ENCODE measurements around the gene CLEC2A. TPM values are rescaled to one million over a fixed set of nuclear protein-coding genes. Genes with fewer than 3 reads are reported as not detected.
A peak's percentile ranks its signal among the peaks of the same experiment; 100 is the strongest.

Gene CLEC2A
- total RNA-seq, 4 donors from 2014 or later = not detected

GRCh38 chr12:9866860-9867269, 65.3 kb downstream of the CLEC2A start:
- no peak for DNase-seq (ENCODE audit: extremely low spot score)
- H3K4me3 ChIP-seq = peak overlapping the region; percentile 42 to 57 (median 52)
- H3K27me3 ChIP-seq = no peaks in the 10 kb centered on the region
- no peaks in the 10 kb centered on the region for H3K4me1 ChIP-seq
- 64% methylated on average over 4 of the region's 4 CpGs for WGBS
- H3K9me3 ChIP-seq = peaks cover 0 to 12% (median 3%) of the 10 kb centered on the region in 4 donors
- intact Hi-C loops (cut with DNase I) = no loop called here
- TF ChIP-seq CTCF (IDR thresholded peaks at IDR 0.05) = no peak
- TF ChIP-seq POLR2A (IDR thresholded peaks at IDR 0.05; ENCODE audit: low read depth) = no peak
- TF ChIP-seq POLR2AphosphoS5 (IDR thresholded peaks at IDR 0.05) = no peak
- TF ChIP-seq EP300 (IDR thresholded peaks at IDR 0.05) = no peak
- H3K36me3 ChIP-seq = no peaks in the 10 kb centered on the region
- peak overlapping the region in 2 of 4 donors; percentile 43 to 74 for H3K27ac ChIP-seq (replicated peaks in 1 of 4)

- Histone ChIP-seq H3K36me3 (no peaks in the 10 kb centered on the region), H3K27ac (replicated peaks in 1 of 4) (peak overlapping the region in 1 of 4 donors; percentile 34), H3K27me3 (no peaks in the 10 kb centered on the region), H3K4me3 (peak overlapping the region in 3 of 4 donors; percentile 6 to 49 (median 17)), H3K9me3 (peaks cover 0 to 12% (median 3%) of the 10 kb centered on the region in 4 donors), H3K4me1 (no peaks in the 10 kb centered on the region)
- no peak for TF ChIP-seq EP300 (IDR thresholded peaks at IDR 0.05)
- no peak for TF ChIP-seq POLR2A (IDR thresholded peaks at IDR 0.05; ENCODE audit: low read depth)
- no peak for TF ChIP-seq CTCF (IDR thresholded peaks at IDR 0.05)
- TF ChIP-seq POLR2AphosphoS5 (IDR thresholded peaks at IDR 0.05) = no peak
- DNase-seq (ENCODE audit: extremely low spot score) = no peak
- WGBS = 75% methylated on average over 4 of the region's 4 CpGs
- intact Hi-C loops (cut with DNase I) = no loop called here
Observed at GRCh38 chr12:9864913-9865675, 67.1 kb downstream of the CLEC2A start.

Other genes starting within 250 kb of the CLEC2A start
- under 1 TPM in 1 of 4 donors, not detected in 3; 0.83 TPM for gene CLECL1, start 199.3 kb downstream of the CLEC2A start, total RNA-seq
- 1 to 10 TPM in 3 of 4 donors, under 1 TPM in 1; 0.65 to 3.3 (median 2.7) TPM for gene CD69, start 171.5 kb downstream of the CLEC2A start, total RNA-seq
- under 1 TPM in 1 of 4 donors, not detected in 3; 0.66 TPM for gene KLRF1, start 104.9 kb downstream of the CLEC2A start, total RNA-seq
- 10 to 100 TPM in 1 of 4 donors, 1 to 10 TPM in 3; 3.3 to 11.3 (median 7.6) TPM for gene CLEC2B, start 63.0 kb downstream of the CLEC2A start, total RNA-seq
- gene KLRF2, start 50.9 kb downstream of the CLEC2A start, total RNA-seq = not detected
- gene CLEC12A, start 39.0 kb upstream of the CLEC2A start, total RNA-seq = 1 to 10 TPM in 2 of 4 donors, under 1 TPM in 2; 0.26 to 2.1 (median 0.95) TPM
- gene CLEC1B, start 66.8 kb upstream of the CLEC2A start, total RNA-seq = not detected
- gene CLEC12B, start 78.3 kb upstream of the CLEC2A start, total RNA-seq = not detected
- under 1 TPM in 1 of 4 donors, not detected in 3; 0.17 TPM for gene CLEC9A, start 98.3 kb upstream of the CLEC2A start, total RNA-seq
- 1 to 10 TPM; 1.7 to 8.3 (median 4.7) TPM for gene CLEC1A, start 166.6 kb upstream of the CLEC2A start, total RNA-seq
- 1 to 10 TPM; 1.7 to 9.4 (median 3.2) TPM for gene CLEC7A, start 197.8 kb upstream of the CLEC2A start, total RNA-seq
- gene OLR1, start 239.8 kb upstream of the CLEC2A start, total RNA-seq = 1 to 10 TPM in 1 of 4 donors, under 1 TPM in 2, not detected in 1; 0.40 to 1.2 (median 0.58) TPM
- gene TMEM52B, start 246.7 kb upstream of the CLEC2A start, total RNA-seq = 1 to 10 TPM in 1 of 4 donors, under 1 TPM in 1, not detected in 2; 0.17 to 1.6 TPM

Data from esophagus muscularis mucosa (tissue), 4 donors.